ENCODE results near the gene SLAMF9.

DNA sequence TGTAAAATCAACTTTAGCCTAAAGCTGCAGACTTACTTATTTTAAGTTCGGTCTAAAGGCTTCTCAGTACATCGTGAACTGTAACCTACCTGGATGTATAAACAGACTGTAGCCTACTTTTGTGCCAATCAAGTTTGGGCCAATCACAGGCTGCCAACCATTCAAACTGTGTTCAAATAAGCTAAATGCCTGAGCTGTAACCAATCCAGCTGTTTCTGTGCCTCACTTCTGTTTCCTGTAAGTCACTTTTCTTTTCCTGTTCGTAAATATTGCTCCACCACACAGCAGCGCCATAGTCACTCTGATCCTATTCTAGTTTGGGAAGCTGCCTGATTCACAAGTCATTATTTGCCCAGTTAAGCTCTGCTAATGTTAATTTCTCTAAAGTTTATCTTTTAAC, 37.5 kb upstream of the SLAMF9 start:
- TF ChIP-seq, protein P1, sequence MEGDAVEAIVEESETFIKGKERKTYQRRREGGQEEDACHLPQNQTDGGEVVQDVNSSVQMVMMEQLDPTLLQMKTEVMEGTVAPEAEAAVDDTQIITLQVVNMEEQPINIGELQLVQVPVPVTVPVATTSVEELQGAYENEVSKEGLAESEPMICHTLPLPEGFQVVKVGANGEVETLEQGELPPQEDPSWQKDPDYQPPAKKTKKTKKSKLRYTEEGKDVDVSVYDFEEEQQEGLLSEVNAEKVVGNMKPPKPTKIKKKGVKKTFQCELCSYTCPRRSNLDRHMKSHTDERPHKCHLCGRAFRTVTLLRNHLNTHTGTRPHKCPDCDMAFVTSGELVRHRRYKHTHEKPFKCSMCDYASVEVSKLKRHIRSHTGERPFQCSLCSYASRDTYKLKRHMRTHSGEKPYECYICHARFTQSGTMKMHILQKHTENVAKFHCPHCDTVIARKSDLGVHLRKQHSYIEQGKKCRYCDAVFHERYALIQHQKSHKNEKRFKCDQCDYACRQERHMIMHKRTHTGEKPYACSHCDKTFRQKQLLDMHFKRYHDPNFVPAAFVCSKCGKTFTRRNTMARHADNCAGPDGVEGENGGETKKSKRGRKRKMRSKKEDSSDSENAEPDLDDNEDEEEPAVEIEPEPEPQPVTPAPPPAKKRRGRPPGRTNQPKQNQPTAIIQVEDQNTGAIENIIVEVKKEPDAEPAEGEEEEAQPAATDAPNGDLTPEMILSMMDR (IDR thresholded peaks at IDR 0.05 in 2 of 3, conservative IDR thresholded peaks at IDR 0.05 in 1 of 3; ENCODE audit: borderline replicate concordance in 1 of 3, insufficient read depth in 1 of 3, low read depth in 2 of 3, low read length in 2 of 3), result no peak
- TF ChIP-seq EZH2 (IDR thresholded peaks at IDR 0.05), result no peak
